Right lobe of liver (tissue), 6 donors: Measurements from ENCODE around the gene DTNB. TPM values are rescaled to one million over a fixed set of nuclear protein-coding genes. Genes with fewer than 3 reads are reported as not detected.

Experiments used
- ATAC-seq, 4 donors: fragments of 200-7000 bp; cut with Tn5 transposase; one replicate each; pipeline ENCODE4 v1.9.1; 2020; ENCODE audit warnings: mild to moderate bottlenecking in 4 of 4, moderate library complexity in 4 of 4
- DNase-seq, 3 donors: peaks; one replicate each; pipeline ENCODE4 v3.0.0-alpha.2; 2020
- H3K27ac ChIP-seq, 3 donors: fragments of 200-600 bp; one replicate each; pipeline ENCODE4 v1.8.0; 2022
- H3K27me3 ChIP-seq, 2 donors: fragments of 200-600 bp; one replicate each; pipeline ENCODE4 v1.8.0; 2022
- H3K36me3 ChIP-seq, 4 donors: fragments of 200-600 bp; sonication (generic) in 1 of 4; one replicate each; pipeline versions ENCODE4 v1.5.1 to v1.8.0; 2017 to 2022; ENCODE audit warnings: control low read depth in 1 of 4
- H3K4me1 ChIP-seq, 4 donors: fragments of 200-600 bp; sonication (generic) in 1 of 4; one replicate each; pipeline versions ENCODE4 v1.5.1 to v1.8.0; 2017 to 2022; ENCODE audit warnings: control low read depth in 1 of 4
- H3K4me3 ChIP-seq, 3 donors: fragments of 200-600 bp; one replicate each; pipeline ENCODE4 v1.8.0; 2022
- H3K9me3 ChIP-seq, 4 donors: fragments of 200-600 bp; sonication (generic) in 1 of 4; one replicate each; pipeline versions ENCODE4 v1.5.1 to v1.8.0; 2017 to 2022; ENCODE audit warnings: control low read depth in 1 of 4
- POLR2A ChIP-seq: fragments of 450-650 bp; IDR thresholded peaks from one replicate; pipeline ENCODE4 v1.6.1; 2017; ENCODE audit warnings: antibody characterized with exemption, mild to moderate bottlenecking
- WGBS: methylation state at CpG from one replicate; pipeline ENCODE4 v1.1.6; 2018; ENCODE audit warnings: low coverage, low lambda C conversion rate; ENCODE audit not compliant: insufficient coverage; ENCODE audit errors: missing lambda C conversion rate; 5-methylcytosine and 5-hydroxymethylcytosine counted together
- intact Hi-C, 2 donors: fragments of 100-400 bp; cut with DNase I; formaldehyde crosslinking; loops; one replicate each; pipeline versions ENCODE4 v1.11.2 to v1.14.1; 2022
- total RNA-seq, 6 experiments: library from RNA; depleted of rRNA in 2 of 6; stranded (reverse); fragments of >200 nt in 2 of 6; fragmentation: NEBNext Ultra II Directional in 3 of 6; extraction: Animal tissue kit (Norgen Biotek cat#: 25700) in 3 of 6; gene quantifications; one replicate each; pipeline versions ENCODE4 v1.1.0 to v1.2.4, GENCODE V29; 2016 to 2023
- TF ChIP-seq, protein P1 (sequence below), 4 donors: fragments of 200-600 bp in 3 of 4; fragments of 450-650 bp in 1 of 4; IDR thresholded peaks; one replicate each; pipeline versions ENCODE4 v1.5.1 to v1.8.0; 2016 to 2022; ENCODE audit warnings: antibody characterized with exemption in 4 of 4, mild to moderate bottlenecking in 2 of 4
- donor health status: DM: no; HTN: yes; CAD: no.
- donor health status: DM: no; HTN: no; CAD: no.
- donor health status: DM: no; HTN: no; CAD: no.
- donor health status: DM: no; HTN: yes; CAD: no.
- donor health status: DM: no; HTN: yes; CAD: no.

DTNB gene
- total RNA-seq, 6 experiments from 2014 or later, result 7.0 to 10.3 (median 8.8) TPM

DNA sequence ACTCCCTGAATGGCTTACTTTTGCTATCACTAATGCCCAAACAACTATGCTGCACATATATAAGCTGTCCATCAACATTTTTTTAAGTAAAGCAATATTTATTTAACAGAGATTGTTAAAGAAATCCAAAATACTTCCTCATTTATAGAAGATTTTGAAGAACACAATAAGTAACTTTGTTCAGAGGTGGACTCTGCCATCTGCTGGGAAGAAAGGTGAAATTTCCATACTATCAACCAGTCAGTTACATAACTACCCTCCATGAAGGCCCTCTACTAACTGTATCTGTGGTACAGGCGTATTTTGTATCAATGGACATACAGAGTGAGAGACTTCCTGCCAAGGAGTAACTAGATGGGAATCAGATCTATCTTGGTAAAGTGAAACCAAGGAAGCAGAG is 106.0 kb downstream of the DTNB start:
- no peak overlapping the region for H3K27ac ChIP-seq
- 60% methylated on average over 1 of the region's 1 CpG for WGBS
- no peaks in the 10 kb centered on the region for H3K36me3 ChIP-seq
- DNase-seq, result no peak
- ATAC-seq, result peak; percentile 67 to 81 (median 71)
- H3K9me3 ChIP-seq, result no peaks in the 10 kb centered on the region
- intact Hi-C loops, result no loop called here
- no peaks in the 10 kb centered on the region for H3K4me1 ChIP-seq
- no peak for TF ChIP-seq POLR2A
- TF ChIP-seq, protein P1, sequence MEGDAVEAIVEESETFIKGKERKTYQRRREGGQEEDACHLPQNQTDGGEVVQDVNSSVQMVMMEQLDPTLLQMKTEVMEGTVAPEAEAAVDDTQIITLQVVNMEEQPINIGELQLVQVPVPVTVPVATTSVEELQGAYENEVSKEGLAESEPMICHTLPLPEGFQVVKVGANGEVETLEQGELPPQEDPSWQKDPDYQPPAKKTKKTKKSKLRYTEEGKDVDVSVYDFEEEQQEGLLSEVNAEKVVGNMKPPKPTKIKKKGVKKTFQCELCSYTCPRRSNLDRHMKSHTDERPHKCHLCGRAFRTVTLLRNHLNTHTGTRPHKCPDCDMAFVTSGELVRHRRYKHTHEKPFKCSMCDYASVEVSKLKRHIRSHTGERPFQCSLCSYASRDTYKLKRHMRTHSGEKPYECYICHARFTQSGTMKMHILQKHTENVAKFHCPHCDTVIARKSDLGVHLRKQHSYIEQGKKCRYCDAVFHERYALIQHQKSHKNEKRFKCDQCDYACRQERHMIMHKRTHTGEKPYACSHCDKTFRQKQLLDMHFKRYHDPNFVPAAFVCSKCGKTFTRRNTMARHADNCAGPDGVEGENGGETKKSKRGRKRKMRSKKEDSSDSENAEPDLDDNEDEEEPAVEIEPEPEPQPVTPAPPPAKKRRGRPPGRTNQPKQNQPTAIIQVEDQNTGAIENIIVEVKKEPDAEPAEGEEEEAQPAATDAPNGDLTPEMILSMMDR (IDR thresholded peaks at IDR 0.05), result peak; percentile 37 to 54 (median 45)
- no peaks in the 10 kb centered on the region for H3K27me3 ChIP-seq
- no peak overlapping the region for H3K4me3 ChIP-seq

DNA sequence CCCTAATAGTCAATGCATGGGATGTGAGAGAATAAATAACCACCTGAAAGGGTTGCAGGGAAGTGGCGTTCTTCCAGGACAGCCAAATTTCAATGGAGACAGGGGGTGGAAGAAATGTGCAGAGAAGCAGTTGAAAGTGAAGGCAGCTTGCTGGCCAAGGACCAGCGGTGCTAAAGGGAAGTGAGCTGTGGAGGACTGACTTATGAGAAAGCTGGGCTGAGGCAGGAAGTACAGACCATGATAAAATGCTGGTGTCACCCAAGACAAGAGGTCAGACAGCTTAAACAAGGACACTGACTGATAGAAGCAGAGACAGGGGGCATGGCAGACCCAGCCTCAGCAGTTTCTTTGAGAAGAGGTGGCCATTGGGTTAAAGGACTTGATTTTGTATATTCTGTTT is 106.7 kb downstream of the DTNB start:
- TF ChIP-seq, protein P1 (IDR thresholded peaks at IDR 0.05), result no peak
- no peak for TF ChIP-seq POLR2A
- no peak overlapping the region for H3K4me3 ChIP-seq
- no peaks in the 10 kb centered on the region for H3K27me3 ChIP-seq
- WGBS, result 50% methylated on average over 2 of the region's 2 CpGs
- intact Hi-C loops, result no loop called here
- H3K4me1 ChIP-seq, result no peaks in the 10 kb centered on the region
- H3K9me3 ChIP-seq, result no peaks in the 10 kb centered on the region
- ATAC-seq, result peak; percentile 69 to 87 (median 86)
- no peaks in the 10 kb centered on the region for H3K36me3 ChIP-seq
- peak in 1 of 3 donors; percentile 43 for DNase-seq
- H3K27ac ChIP-seq, result no peak overlapping the region

DNA sequence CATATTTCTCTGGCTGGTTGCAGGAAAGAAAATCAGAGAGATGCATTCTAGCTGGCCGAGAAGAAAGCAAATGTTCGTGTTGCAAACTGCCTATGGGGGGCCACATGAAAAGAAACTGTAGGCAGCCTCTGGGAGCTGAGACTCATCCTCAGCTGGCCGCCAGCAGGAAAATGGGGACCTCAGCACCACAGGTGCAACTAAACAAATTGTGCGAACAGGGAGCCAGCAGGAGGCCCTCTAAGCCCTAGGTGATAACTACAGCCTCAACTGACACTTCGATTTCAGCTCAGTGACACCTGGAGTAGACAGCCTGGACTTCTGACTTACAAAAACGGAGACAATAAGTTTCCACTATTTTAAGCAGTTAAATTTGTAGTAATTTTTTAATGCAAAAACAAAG is 107.3 kb downstream of the DTNB start:
- ATAC-seq (no peak), DNase-seq (no peak)
- 82% methylated on average over 6 of the region's 6 CpGs for WGBS
- Histone ChIP-seq H3K4me1 (no peaks in the 10 kb centered on the region), H3K36me3 (no peaks in the 10 kb centered on the region), H3K4me3 (no peak overlapping the region), H3K27ac (no peak overlapping the region), H3K9me3 (no peaks in the 10 kb centered on the region), H3K27me3 (no peaks in the 10 kb centered on the region)
- intact Hi-C loops, result no loop called here
- no peak for TF ChIP-seq POLR2A
- TF ChIP-seq, protein P1 (IDR thresholded peaks at IDR 0.05), result no peak

DNA sequence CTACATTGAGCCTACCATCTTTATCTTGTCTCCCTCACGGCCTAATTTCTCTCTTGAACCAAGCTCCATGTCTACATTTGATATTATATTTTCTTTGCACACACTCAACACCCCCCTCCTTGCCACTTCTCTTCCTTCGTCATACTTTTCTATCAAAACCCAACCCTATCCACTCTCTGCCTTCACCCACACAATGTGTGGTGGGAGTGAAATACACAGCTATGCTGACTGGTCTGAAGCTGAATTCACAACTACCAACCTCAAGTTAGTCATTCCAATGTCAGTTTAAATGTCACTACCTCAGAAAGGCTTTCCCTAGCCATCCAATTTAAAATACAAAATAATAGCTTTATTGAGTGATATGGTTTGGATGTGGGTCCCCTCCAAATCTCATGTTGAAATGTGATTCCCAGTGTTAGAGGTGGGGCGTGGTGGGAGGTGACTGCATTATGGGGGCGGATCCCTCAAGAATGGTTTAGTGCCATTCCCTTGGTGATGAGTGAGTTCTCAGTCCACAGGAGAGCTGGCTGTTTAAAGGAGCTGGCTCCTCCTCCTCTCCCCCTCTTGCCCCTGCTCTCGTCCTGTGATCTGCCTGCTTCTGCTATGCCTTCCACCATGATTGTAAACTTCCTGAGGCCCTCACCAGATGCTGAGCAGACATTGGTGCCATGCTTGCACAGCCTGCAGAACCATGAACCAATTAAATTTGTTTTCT is 112.1 kb downstream of the DTNB start:
- no peak for ATAC-seq
- Histone ChIP-seq H3K4me3 (no peak overlapping the region), H3K27ac (no peak overlapping the region), H3K27me3 (no peaks in the 10 kb centered on the region), H3K4me1 (no peaks in the 10 kb centered on the region), H3K9me3 (no peaks in the 10 kb centered on the region), H3K36me3 (no peaks in the 10 kb centered on the region)
- 80% methylated on average over 5 of the region's 5 CpGs for WGBS
- intact Hi-C loops, result no loop called here
- no peak for DNase-seq
- TF ChIP-seq, protein P1 (IDR thresholded peaks at IDR 0.05), result no peak
- no peak for TF ChIP-seq POLR2A
